Gastroesophageal sphincter (tissue), 4 donors: ENCODE measurements around the gene MAML3. TPM values are rescaled to one million over a fixed set of nuclear protein-coding genes. Genes with fewer than 3 reads are reported as not detected.

Experiments
- ATAC-seq: fragments of 150-250 bp; one replicate; pipeline ENCODE4 v1.9.1; 2016; ENCODE audit warnings: mild to moderate bottlenecking, moderate library complexity
- H3K27ac ChIP-seq, 4 donors: fragments of 200-600 bp; sonication (generic) in 3 of 4; 1 replicate in 3 of 4; 2 replicates in 1 of 4; pipeline ENCODE4 v1.5.1; 2016 to 2019
- H3K27me3 ChIP-seq: fragments of 200-600 bp; sonication (generic); one replicate; pipeline ENCODE4 v1.5.1; 2019
- H3K36me3 ChIP-seq, 2 donors: fragments of 200-600 bp; sonication (generic); one replicate each; pipeline ENCODE4 v1.5.1; 2019; ENCODE audit warnings: control low read depth in 1 of 2
- H3K4me1 ChIP-seq, 3 donors: fragments of 200-600 bp; sonication (generic); 1 replicate in 2 of 3; 2 replicates in 1 of 3; pipeline ENCODE4 v1.5.1; 2016 to 2019; ENCODE audit warnings: control low read depth in 2 of 3
- H3K4me3 ChIP-seq, 2 donors: fragments of 200-600 bp; sonication (generic); one replicate each; pipeline ENCODE4 v1.5.1; 2019; ENCODE audit warnings: mild to moderate bottlenecking in 1 of 2, moderate library complexity in 1 of 2
- H3K9me3 ChIP-seq, 3 donors: fragments of 200-600 bp; sonication (generic); one replicate each; pipeline ENCODE4 v1.5.1; 2017 to 2019; ENCODE audit warnings: control low read depth in 2 of 3
- EP300 ChIP-seq: sonication (generic); formaldehyde crosslinking; IDR thresholded peaks from one replicate; pipeline ENCODE4 v1.6.1; 2017; ENCODE audit warnings: antibody characterized with exemption, mild to moderate bottlenecking
- POLR2A ChIP-seq, 2 donors: fragments of 450-650 bp; IDR thresholded peaks; one replicate each; pipeline ENCODE4 v1.6.1; 2017; ENCODE audit warnings: antibody characterized with exemption in 2 of 2, mild to moderate bottlenecking in 2 of 2, moderate library complexity in 1 of 2
- POLR2AphosphoS5 ChIP-seq: sonication (generic); formaldehyde crosslinking; IDR thresholded peaks from one replicate; pipeline ENCODE4 v1.6.1; 2017; ENCODE audit warnings: antibody characterized with exemption
- WGBS, 2 donors: methylation state at CpG; one replicate each; pipeline ENCODE4 v1.1.5; 2018; ENCODE audit warnings: low coverage in 1 of 2; 5-methylcytosine and 5-hydroxymethylcytosine counted together
- total RNA-seq, 4 donors: library from RNA; depleted of rRNA; stranded (reverse); fragments of >200 nt; gene quantifications; one replicate each; pipeline ENCODE4 v1.1.0, GENCODE V29; 2016
- TF ChIP-seq, protein P1 (sequence below), 4 experiments: fragments of 200-600 bp in 2 of 4; fragments of 450-650 bp in 2 of 4; sonication (generic) in 1 of 4; IDR thresholded peaks; one replicate each; pipeline ENCODE4 v1.5.1; 2017 to 2019; ENCODE audit warnings: antibody characterized with exemption in 4 of 4, mild to moderate bottlenecking in 2 of 4, moderate library complexity in 2 of 4

MAML3 gene
- total RNA-seq, 4 donors from 2014 or later, result 5.3 to 10.6 (median 9.3) TPM

DNA sequence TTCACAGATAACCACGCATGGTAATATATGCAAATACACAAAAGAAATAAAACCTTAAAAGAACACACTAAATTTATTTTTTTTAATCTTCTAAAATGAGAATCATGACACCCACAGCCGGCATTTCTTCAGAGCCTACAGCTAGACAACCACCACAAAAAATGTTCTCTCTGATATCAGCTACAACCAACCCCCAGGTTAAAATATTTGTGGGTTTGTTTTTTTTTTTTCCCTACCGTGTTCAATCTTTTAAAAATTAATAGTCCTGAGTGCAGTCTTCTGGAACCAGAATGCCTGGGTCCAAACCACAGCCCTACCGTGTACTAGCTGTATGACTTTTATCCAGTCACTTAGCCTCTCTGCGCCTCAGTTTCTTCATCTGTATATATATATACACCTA lies 36.0 kb downstream of the MAML3 start:
- Histone ChIP-seq H3K4me1 (peaks cover 0 to 10% (median 0%) of the 10 kb centered on the region in 3 donors), H3K9me3 (no peaks in the 10 kb centered on the region), H3K4me3 (no peak overlapping the region), H3K27me3 (no peaks in the 10 kb centered on the region), H3K36me3 (no peaks in the 10 kb centered on the region), H3K27ac (no peak overlapping the region)
- ATAC-seq, result no peak
- TF ChIP-seq, protein P1, sequence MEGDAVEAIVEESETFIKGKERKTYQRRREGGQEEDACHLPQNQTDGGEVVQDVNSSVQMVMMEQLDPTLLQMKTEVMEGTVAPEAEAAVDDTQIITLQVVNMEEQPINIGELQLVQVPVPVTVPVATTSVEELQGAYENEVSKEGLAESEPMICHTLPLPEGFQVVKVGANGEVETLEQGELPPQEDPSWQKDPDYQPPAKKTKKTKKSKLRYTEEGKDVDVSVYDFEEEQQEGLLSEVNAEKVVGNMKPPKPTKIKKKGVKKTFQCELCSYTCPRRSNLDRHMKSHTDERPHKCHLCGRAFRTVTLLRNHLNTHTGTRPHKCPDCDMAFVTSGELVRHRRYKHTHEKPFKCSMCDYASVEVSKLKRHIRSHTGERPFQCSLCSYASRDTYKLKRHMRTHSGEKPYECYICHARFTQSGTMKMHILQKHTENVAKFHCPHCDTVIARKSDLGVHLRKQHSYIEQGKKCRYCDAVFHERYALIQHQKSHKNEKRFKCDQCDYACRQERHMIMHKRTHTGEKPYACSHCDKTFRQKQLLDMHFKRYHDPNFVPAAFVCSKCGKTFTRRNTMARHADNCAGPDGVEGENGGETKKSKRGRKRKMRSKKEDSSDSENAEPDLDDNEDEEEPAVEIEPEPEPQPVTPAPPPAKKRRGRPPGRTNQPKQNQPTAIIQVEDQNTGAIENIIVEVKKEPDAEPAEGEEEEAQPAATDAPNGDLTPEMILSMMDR (IDR thresholded peaks at IDR 0.05), result no peak
- TF ChIP-seq EP300, result no peak
- no peak for TF ChIP-seq POLR2AphosphoS5
- no peak for TF ChIP-seq POLR2A (IDR thresholded peaks at IDR 0.05)
- 93 to 95% methylated on average over 5 of the region's 5 CpGs for WGBS, 2 donors

DNA sequence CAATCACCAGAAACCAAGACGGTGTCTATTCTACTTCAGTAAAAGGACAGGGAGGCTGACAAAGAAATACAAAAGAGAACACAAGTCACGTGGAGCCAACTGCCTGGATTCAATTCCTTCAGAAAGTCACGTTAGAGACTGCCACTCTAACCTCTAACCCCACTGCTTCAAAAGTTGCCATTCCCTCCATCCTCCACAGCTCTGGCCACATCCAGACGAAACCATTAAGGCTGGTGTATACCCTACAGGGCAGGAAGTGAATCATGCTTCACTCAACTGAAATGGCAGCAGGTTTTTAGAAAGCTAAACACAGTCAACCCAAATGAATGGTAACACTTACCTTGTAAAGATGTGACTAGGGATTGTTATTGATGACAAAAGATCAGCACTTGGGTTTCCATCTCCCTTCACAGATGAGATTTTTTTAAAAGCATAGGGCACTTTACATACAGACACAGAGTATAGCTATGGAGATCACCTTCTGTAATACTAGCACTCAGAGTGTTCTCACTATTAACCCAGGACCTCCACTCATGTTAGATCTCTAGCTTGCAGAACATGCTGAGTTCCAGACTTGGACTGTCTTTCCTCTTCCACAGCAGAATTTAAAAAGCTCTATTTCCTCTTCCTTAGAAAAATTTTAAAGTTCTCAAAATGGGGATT lies 37.4 kb downstream of the MAML3 start:
- 71 to 90% methylated on average over 2 to 4 of the region's 4 CpGs for WGBS, 2 donors
- Histone ChIP-seq H3K27ac (no peak overlapping the region), H3K36me3 (no peaks in the 10 kb centered on the region), H3K9me3 (no peaks in the 10 kb centered on the region), H3K27me3 (no peaks in the 10 kb centered on the region), H3K4me3 (no peak overlapping the region), H3K4me1 (peaks cover 0 to 10% (median 0%) of the 10 kb centered on the region in 3 donors)
- TF ChIP-seq, protein P1 (IDR thresholded peaks at IDR 0.05), result no peak
- no peak for TF ChIP-seq EP300
- TF ChIP-seq POLR2AphosphoS5, result no peak
- TF ChIP-seq POLR2A (IDR thresholded peaks at IDR 0.05), result no peak
- ATAC-seq, result no peak

DNA sequence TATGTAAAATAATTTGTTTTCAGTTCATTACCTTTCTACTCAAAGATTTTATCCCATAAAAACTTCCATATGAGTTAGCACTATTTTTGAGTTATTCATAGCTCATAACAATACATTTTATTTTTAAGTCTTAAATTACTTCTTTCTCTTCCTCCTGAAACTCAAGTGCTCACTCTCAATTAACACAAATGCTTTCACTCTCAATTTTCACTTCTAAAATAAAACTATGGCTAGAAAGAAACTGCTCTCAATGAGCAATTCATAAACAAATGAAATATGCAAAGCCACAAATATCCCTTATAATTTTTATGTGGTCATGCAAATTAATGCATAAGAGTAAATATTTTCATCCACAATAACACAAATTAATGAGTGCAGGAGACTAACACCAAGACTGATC lies 38.8 kb downstream of the MAML3 start:
- no peak for ATAC-seq
- Histone ChIP-seq H3K27me3 (no peaks in the 10 kb centered on the region), H3K27ac (no peak overlapping the region), H3K36me3 (no peaks in the 10 kb centered on the region), H3K9me3 (no peaks in the 10 kb centered on the region), H3K4me3 (no peak overlapping the region), H3K4me1 (no peaks in the 10 kb centered on the region)
- TF ChIP-seq POLR2A (IDR thresholded peaks at IDR 0.05), result no peak
- no peak for TF ChIP-seq POLR2AphosphoS5
- TF ChIP-seq, protein P1 (IDR thresholded peaks at IDR 0.05), result no peak
- no peak for TF ChIP-seq EP300

DNA sequence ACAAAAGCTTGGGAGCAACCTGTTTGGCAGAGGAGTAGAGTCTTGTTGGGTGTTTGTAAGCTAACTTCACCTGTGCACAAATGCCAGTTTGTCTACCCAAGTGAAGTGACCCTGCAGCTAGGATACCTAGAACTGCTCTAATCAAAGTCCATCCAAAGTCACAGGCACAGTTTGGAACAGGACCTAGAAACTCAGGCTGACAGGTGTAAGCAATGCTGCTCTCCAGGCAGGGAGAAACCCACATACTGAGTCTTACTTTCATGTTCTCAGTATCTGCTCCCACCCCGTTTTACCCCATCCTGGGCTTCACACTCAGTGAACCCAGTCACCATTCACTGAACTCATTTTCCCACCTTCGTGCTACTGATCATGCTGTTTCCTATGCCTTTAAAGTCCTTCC lies 40.3 kb downstream of the MAML3 start:
- WGBS, 2 donors, result 75 to 100% methylated on average over 2 of the region's 2 CpGs
- no peaks in the 10 kb centered on the region for H3K27me3 ChIP-seq
- H3K4me1 ChIP-seq, result no peaks in the 10 kb centered on the region
- H3K9me3 ChIP-seq, result no peaks in the 10 kb centered on the region
- no peak overlapping the region for H3K4me3 ChIP-seq
- no peak for ATAC-seq
- no peaks in the 10 kb centered on the region for H3K36me3 ChIP-seq
- no peak overlapping the region for H3K27ac ChIP-seq
- TF ChIP-seq EP300 (no peak), POLR2A (IDR thresholded peaks at IDR 0.05) (no peak), POLR2AphosphoS5 (no peak)
- TF ChIP-seq, protein P1 (IDR thresholded peaks at IDR 0.05), result no peak

DNA sequence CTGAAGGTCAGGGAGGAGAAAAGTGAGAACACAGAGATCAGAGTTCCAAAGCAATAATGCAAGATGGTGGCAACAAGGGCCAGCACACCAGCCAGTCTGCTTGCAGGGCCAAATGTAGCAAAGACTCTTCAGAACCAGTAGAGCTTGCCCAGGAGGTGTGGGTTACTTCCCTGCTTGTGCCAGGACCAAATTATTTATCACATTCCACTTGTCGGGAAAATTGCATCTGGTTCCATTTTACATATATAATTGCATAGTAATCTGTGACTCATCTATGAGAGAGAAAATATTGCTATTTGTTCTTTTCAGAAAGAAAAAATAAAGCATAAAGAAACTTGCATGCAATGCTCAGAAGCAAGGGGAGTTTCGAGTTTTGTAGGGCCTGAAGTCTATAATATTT lies 41.4 kb downstream of the MAML3 start:
- 80 to 89% methylated on average over 1 to 2 of the region's 2 CpGs for WGBS, 2 donors

More for the DNA sequence above, 41.4 kb downstream of the MAML3 start:
- Histone ChIP-seq H3K36me3 (no peaks in the 10 kb centered on the region), H3K27me3 (no peaks in the 10 kb centered on the region), H3K27ac (no peak overlapping the region), H3K4me3 (no peak overlapping the region), H3K9me3 (no peaks in the 10 kb centered on the region), H3K4me1 (no peaks in the 10 kb centered on the region)
- no peak for TF ChIP-seq POLR2A (IDR thresholded peaks at IDR 0.05)
- TF ChIP-seq, protein P1 (IDR thresholded peaks at IDR 0.05), result no peak
- TF ChIP-seq POLR2AphosphoS5, result no peak
- no peak for TF ChIP-seq EP300
- ATAC-seq, result no peak
